ENCODE measurements around the gene TMEM43.

GRCh38 chr3:14119651-14120050, 5.2 kb upstream of the TMEM43 start:
- TF ChIP-seq SRF (IDR thresholded peaks at IDR 0.05; ENCODE audit: low read depth in 2 of 2, low read length in 2 of 2) (no peak), CTCF (IDR thresholded peaks at IDR 0.05 in 2 of 3, conservative IDR thresholded peaks at IDR 0.05 in 1 of 3; ENCODE audit: control insufficient read depth in 2 of 3, extremely low read depth in 1 of 3, insufficient read depth in 1 of 3, low read depth in 3 of 3, low read length in 3 of 3) (no peak), SP1 (IDR thresholded peaks at IDR 0.05; ENCODE audit: low read depth, low read length) (no peak), NRF1 (conservative IDR thresholded peaks at IDR 0.05; ENCODE audit: low read depth, low read length) (no peak), RFX5 (IDR thresholded peaks at IDR 0.05; ENCODE audit: low read depth, low read length) (no peak)
